NCI-H524 (cell line): ENCODE results near the gene KRT13.
A peak's percentile ranks its signal among the peaks of the same experiment; 100 is the strongest.
"Not testable (repeated sequence)": the region's sequence is repeated elsewhere in the genome, so short reads cannot be mapped to it uniquely, and the experiment has no call there.

Experiments used
- DNase-seq, 2 experiments: peaks; one replicate each; lab custom pipeline; 2025; lab: John Stamatoyannopoulos, UW

The KRT13 gene

GRCh38 chr17:41505007-41505808 lies at the start of gene KRT13:
Gene KRT13 (minus strand): TSS chr17:41505612. CDS start chr17:41505550, 62 bp downstream.
- no peak for DNase-seq

DNA sequence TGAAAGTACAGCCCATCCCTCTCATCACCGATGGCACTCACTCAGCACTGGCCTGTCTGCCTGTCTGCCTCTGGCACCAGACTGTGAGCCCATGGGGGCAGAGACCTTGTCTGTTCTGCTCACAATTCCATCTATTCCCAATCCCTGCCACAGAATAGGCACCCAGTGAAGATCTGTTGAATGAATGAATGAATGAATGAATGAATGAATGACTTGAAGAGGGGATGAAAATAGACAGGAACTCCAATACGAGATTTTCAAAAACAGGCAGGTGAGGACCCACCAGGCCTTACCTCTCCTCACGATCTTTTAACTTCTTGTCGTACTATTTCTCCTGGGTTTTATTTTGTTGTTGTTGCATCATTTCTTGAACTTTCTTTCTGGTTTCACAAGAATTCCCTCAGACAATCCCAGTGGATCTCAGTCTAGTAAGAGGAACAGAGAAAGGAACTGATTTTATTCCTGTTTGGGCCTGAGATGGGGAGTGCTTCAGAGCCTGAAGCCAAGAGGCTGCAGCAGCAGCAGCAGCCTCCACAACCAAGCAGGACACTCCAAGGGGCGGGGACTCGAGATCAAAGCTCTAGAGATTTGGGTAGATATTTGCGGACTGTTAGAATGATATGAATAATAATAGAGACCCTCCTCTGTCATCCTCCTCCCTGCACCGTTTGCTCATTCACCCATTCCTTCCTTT lies 48.7 kb upstream of the KRT13 start:
- DNase-seq, result no peak

DNA sequence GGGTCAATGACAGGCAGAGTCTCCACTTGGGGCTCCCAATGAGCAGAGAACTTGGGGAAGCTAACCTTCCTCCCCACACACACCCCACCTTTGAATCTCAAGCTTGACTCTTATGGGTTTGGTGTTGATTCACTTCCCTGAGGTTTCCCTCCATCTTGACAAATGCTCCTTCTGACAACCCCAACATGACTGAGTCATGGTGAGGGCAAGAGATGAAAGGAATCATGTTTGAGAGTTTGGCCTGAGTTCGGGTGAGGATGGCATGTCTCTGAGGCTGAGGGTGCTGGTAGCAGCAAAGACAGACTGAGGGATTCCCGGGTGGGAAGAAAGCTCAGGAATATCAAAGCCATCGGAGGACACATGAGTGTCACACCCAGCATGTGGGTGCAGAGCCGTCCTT lies 47.8 kb upstream of the KRT13 start:
- no peak for DNase-seq

GRCh38 chr17:41552455-41552854 lies 47.0 kb upstream of the KRT13 start:
- no peak for DNase-seq

DNA sequence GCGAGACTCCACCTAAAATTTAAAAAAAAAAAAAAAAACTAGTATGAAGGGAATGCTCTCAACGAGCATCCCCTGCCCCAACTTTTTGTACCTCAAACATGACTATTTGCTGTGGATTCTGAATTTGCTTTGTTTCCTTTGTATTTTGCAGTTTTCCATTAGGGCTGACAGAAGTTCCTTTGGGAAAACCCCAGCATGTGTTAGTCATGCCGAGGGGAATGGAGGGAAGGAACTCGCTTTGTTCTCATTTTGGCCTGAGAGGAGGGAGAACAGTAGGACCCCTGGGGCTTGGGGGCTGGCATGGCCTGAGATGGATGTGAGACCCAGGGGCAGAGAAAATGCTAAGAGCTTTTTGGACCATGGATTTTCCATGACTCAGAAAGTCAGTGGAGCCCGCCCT lies 46.0 kb upstream of the KRT13 start:
- DNase-seq, result no peak

DNA sequence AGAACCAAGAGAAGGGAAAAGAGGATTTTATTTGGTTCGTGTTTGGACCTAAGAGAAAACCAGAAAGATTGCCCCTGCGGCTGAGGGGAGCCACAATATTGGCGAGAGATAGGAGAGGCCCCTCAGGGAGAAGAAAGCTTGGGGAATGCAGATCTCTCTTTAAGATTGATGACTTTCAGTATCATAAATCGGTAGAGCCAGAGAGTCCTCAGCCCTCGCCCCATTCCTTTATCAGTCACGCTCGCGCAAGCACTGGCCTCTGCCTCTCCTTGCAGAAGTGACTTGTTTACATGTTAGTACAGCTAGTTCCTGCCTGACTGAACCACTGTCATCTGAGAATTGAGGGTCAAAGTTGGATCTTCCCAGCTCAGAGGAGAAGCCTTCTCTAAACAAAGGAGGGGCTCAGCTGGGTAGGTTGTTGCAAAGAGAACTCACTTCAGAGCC lies 44.2 kb upstream of the KRT13 start:
- DNase-seq, result no peak

DNA sequence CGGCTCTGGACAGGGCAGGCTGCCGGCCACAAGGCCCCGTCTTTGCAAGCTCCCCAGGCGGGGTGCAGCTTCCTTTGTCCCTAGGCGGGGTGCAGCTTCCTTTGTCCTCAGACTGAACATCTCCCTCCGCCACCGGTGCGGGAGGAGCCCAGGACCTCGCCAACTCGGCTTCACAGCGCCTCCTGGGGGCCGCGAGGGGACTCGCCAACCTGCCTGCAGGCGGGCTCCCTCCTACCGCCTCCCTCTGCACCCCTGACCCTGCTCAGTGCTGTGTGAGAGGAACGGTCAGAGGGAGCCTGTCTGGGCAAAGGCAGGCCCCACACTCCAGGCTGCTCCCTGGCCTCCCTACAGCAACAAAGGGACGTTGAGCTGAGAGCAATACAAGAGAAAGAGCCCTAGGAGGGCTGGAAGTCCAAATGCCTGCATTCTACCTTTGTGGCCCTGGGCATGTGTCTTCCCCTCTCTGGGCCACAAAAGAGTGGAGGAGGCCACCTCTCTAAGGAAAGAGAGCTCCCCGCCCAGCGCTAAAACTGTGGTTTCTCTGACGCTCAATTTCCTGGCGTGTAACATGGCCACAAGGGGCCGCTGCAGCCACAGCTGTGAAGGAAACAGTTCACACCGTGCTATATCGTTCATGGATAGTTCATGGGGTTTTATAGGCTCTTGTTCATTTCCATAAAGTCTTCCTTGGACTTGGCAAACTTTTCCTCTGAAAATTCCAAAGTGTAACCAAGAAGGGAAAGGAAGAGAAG lies 43.6 kb upstream of the KRT13 start:
- peak; percentile 20 to 51 for DNase-seq

GRCh38 chr17:41547921-41548843 lies 42.8 kb upstream of the KRT13 start:
- no peak for DNase-seq

DNA sequence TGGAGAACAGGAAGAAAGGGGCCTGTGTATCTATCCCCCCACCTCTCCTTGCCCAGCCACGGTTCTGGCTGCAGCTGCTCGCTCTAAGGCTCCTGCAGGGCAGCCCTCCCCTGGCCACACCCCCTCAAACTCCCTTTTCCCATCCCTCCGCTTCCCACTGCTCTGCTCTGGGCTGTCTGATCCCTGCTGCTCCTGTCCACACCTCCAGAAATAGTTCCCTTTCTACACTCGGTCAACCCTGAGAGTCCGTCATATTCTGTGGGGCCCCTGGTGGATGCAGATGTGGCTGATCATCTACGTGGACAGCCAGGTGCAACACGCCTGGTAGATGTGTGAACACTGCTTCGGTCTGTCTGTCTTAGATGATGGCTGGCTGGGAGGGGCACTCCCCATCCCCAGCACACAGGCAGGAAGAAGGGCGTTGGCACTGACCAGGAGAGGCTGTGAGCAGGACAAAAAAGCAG lies 42.0 kb upstream of the KRT13 start:
- no peak for DNase-seq

GRCh38 chr17:41546819-41547218 lies 41.4 kb upstream of the KRT13 start:
- DNase-seq, result no peak

DNA sequence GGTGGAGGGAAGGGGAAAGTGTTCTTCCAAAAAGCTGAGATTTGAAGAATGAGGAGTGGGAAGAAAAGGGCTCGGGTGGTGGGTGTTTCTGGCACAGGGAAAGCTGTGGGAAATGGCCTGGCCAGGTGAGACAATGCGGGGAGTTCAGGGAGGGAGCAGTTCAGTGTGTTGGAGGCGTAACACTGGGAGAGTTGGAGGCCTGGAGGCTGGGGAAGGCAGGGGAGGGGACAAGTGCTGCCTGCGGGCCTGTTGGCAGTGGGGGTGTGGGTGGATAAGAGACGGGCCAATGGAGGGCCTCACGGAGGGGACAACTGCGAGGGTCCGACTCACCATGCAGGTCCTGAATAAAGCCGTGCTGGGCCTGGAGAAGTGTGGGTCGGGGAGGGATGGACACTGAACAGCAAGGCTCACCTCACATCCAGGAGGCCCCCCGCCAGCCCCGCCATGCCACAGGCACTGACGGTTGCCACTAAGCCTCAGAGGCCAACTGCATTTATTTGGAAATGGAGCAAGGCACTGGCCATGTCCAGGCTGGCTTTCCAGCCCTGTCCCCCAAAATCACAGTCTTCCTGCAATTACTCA lies 40.5 kb upstream of the KRT13 start:
- no peak for DNase-seq

DNA sequence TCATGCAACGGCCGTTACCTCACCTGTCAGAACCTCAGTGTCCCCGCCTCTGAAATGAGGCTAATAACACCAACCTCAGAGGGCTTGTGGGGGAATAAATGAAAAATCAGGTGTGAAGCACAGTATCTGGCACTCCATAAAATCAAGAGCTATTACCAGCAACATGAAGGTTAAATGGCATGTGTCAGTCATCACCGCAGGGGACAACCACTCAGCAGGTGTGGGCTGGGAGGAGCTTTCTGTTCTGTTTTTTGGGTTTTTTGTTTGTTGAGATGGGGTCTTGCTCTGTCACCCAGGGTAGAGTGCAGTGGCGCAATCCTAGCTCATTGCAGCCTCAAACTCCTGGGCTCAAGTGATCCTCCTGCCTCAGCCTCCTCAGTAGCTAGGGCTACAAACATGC lies 39.5 kb upstream of the KRT13 start:
- no peak for DNase-seq

GRCh38 chr17:41544491-41544892 lies 39.1 kb upstream of the KRT13 start:
- peak in 1 of 2 experiments; percentile 18 for DNase-seq

GRCh38 chr17:41542786-41543185 lies 37.4 kb upstream of the KRT13 start:
- not testable (repeated sequence) for DNase-seq

DNA sequence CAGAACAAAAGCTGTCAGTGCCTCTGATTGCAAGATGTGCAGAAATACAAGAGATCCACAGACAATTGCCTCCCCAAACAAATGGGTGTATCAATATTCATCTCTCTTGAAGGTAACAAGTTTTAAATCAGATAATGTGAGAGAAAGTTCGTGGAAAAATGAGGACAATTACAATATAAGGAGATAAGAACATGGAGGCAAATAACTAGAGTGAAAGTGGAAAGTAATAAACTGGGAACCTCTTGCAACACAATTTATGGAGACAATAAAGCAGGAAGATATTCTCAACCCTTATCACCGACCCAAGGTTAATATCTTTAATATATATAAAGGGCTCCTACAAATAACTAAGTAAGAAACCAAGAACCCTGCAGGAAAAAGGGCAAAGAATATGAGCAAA lies 36.9 kb upstream of the KRT13 start:
- no peak for DNase-seq

GRCh38 chr17:41540921-41541625 lies 35.7 kb upstream of the KRT13 start:
- DNase-seq, result no peak

GRCh38 chr17:41539979-41540701 lies 34.7 kb upstream of the KRT13 start:
- DNase-seq, result no peak

DNA sequence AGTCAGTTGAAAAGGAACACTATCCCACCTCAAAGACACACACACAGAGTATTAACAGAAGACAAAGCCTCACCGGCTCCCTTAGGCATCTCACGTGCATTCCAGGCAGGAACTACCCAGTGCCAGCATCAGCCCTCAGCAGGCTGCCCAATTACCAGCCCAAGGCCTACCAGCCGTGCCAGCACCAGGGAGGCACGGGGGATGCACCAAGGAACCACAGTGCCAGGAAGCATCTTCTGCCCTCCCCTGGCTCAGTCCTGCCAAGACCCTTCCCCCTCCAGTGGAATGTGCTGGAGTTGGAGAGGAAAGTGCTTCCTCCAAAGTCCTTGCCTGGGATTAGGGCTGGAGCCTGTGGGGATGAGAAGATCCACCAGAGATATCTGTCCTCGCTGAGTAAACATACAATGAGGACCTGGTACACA lies 33.7 kb upstream of the KRT13 start:
- no peak for DNase-seq

DNA sequence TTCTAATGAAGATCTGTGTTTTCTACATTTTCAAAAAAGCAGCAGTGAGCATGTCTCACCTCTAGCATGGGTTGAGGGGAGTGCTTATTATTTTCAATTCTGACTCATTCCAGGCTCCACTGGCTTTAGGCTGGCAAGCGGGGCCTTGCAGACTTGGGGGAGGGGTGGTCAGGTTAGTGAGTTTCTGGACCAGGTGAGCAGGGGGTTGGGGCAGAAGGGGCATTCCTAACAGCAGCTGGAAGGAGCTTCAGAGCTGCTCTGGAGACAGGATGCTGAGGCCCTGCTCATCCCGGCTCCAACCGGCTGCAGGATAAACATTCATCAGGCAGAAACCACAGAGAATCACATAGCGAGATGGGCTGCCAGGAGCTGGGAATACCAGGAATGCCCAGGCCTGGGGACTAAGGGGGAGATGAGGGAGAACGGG lies 33.2 kb upstream of the KRT13 start:
- DNase-seq, result no peak

- no peak for DNase-seq
Observed at GRCh38 chr17:41537990-41538389, 32.6 kb upstream of the KRT13 start.
